DMS153 treated with DMSO at 0.1 percent for 48 hours (cell line): ENCODE results near the gene INPP5A.

Experiments used
- DNase-seq: peaks from one replicate; lab custom pipeline; 2025; ENCODE audit not compliant: unreplicated experiment; lab: John Stamatoyannopoulos, UW

The INPP5A gene

GRCh38 chr10:132827861-132828539, 290.4 kb downstream of the INPP5A start:
- no peak for DNase-seq

DNA sequence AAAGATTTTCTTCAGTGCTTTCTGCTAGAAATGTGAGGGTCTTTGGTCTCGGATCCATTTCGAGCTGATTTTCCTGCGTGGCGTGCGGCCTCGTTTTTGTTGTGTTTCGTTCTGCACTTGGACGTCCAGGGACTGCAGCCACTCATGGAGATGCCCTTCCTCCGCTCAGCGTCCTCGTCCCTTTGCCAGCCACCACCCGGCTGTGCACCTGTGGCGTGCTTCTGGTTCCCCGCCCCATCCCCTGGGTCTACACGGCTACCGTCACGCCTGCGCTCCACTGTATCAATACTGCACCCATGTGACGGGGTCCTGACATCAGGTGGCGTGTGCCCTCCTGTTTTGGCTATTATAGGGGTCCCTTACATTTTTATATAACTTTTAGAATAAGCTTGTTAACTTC, 291.1 kb downstream of the INPP5A start:
- no peak for DNase-seq

DNA sequence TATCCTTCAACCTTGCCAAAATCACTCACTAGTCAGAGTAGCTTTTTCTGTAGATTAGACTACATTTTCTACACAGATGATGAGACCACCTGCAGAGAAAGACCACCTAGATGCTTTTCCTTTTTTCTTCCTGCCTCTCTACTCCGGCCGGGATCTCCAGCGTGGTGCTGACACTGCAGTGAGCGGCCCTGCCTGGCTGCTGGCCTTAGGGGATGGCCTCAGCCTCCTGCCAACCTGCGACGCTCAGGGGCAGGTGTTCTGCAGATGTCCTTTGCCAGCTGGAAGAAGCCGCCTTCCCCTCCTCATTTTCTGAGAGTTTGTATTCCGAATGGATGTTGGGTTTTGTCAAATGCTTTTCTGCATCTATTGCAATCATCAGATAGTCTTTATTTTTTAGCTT, 291.8 kb downstream of the INPP5A start:
- no peak for DNase-seq

- DNase-seq: no peak
Measured at GRCh38 chr10:132832186-132832969, 294.8 kb downstream of the INPP5A start.
